T1000 (cell line): Measurements from ENCODE around the gene THADA.

Source experiments
- DNase-seq: peaks from one replicate; lab custom pipeline; 2025; ENCODE audit warnings: mixed read lengths; lab: John Stamatoyannopoulos, UW

Gene THADA

DNA sequence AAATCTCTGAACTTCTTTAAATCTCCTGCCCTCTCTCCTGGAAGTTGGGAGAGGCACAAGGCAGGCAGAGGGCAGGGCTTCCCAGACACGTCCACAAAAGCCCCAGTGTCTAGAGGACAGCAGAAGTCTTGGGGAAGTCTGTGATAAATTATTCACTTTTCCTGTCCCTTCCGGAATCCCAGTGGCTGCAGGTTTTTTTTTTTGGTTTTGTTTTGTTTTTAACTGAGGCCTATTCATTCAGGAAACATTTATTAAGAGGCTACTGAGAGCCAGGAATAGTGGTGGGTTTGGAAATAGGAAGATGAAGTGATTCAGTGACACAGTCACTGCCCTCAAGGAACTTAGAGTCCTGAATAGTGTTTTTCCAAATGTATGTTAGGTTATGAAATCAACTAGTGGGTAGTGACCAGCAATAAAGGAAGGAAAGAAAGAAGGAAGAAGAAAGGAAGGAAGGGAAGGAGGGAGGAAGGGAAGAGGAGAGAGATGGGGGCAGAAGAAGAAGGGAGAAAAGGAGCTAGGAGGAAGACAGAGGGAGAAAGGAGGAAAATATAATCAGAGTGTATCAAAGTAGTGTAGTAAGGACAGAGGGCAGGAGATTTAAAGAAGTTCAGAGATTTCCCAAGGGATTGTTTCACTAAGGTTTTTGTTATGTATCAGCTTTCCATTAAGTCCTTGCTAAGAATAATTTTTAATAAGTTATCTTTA is 270.6 kb downstream of the THADA start:
- no peak for DNase-seq

DNA sequence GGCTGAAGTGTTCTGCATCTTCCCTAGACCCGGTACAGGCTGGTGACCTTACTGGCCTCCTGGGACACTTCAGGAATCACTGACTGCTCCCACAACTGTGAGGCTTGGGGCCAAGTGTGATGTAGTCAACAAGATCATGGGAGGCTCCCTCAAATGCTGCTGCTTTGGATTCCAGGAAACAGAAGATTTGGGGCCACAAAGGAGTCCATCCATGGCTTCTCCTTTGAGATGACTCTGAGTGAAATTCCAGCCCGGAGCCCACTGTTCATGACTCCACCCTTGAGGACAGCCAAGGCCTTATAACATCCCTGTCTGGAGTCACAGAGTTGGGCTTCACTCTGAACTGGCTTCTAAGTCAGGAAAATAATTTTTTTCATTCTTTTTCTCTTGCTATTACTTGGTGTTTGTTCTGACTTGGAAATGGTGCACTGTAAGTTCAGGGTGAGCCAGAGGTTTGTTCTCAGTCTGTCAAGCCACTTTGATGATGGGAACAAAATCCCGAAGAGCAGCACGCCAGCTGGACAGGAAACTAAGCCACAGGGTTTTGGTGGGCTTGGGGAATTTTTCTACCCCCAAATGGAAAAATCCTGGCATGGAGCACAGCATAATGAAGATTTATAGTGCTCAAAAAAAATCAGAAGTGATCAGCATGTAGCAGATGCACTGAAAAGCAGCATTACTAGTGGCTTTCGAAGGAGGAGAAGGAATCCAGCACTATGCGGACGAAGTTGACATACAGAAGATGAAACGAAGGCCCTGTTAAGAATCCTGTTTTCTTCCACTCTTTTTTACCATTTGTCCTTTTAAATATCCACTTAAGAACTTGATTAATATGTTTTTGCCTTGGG is 271.4 kb downstream of the THADA start:
- no peak for DNase-seq

DNA sequence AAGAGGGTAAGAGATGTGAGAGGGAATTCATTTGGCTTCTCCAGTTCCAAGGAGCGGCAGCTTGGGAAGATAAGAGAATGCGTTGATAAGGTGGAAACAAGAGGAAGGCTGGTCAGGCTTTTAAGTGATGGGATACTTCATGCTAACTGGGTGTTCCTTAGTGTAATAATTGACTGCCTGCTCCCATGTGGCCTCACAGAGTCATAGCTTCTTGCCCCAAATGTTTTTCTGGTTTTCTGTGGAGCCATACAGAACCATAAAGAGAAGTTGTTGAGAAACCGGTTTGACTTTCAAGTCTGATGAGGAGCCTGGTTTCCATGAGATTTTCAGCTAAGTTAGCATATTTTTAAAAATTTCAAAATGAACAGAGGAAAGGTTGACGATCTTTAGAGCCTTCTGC is 272.0 kb downstream of the THADA start:
- DNase-seq, result no peak

DNA sequence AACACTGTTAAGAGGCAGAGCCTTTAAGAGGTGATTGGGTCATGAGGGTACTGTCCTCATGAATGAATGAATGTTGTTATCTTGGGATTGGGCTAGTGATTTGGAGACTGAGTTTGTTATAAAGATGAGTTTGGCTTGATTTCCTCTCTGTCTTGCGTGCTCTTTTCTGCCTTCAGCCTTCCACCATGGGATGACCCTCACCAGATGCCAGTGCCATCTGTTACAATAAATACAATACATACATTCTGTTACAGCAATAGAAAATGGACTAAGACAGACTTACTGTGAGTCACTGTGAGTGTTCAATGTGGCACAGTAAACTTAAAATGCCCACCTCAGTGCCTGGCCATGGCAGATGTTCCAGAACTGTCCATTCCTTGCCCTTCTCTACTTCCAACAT is 274.4 kb downstream of the THADA start:
- no peak for DNase-seq

DNA sequence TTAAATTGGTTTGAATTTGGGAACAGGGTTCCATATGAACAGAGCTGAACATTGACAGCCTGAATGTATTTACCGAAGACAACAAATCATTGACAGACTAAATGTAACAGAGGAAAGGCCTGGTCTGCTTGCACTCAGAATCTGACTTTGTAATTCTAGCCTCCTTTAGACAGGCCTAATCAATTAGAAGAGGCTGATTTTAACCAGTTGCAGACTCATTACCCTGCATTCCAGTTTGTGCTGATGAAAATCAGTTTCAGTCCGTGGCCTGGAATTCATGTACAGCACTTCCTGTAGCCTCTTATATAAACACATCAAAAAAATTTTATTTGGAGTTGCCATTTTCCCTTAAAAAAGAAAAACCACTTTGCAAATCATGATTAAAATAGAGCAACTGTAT is 276.3 kb downstream of the THADA start:
- DNase-seq, result no peak

DNA sequence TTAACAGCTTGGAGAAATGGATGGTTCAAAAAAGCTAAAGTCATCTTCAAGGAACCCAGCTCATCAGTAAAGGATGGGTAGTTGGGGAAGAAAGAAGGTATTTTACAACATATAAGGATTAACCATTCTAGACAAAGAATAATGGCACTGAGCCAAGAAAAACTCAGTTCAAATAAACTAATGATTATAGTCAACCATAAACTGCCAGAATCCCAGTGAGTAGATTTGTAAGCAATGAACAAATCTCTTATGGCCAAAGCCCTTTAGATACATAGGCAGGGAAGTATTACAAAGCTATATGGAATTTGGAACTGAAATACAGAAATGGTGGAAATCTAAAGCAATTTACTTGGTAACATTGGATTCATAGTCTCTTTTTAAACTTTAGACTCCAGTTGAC is 277.0 kb downstream of the THADA start:
- no peak for DNase-seq

DNA sequence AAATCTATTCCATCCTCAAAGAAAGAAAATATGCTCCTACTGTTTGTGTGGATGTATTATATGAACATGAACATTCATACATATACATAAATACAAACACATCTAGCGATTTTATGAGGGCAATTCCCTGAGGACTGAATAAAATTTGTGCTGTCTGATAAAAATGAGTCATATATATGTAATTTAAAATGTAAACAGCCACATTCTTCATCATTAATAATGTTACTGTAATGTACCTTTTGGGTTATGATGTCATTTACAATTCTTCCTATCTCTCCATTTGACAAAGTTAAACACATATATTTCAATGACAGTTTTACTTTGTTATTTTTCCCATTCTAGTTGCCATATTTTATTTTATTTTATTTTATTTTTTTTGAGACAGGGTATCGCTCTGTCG is 278.2 kb downstream of the THADA start:
- no peak for DNase-seq

DNA sequence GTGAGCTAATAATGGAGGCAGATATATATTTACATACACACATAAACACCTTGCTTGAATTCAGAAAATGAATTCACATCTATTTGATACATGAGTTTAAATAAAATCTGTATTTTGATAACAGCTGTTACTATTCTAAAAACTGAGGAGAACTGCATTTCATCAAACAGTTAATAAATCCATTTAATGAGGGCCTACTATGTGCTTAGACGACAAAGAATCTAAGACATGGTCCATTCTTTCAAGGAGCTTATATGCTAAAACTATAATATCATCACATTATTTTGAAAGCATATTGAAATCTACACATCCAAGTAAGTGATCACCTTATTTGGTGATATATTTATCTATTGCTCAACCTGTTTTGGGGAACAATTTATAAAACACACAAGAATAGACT is 278.6 kb downstream of the THADA start:
- DNase-seq, result no peak

DNA sequence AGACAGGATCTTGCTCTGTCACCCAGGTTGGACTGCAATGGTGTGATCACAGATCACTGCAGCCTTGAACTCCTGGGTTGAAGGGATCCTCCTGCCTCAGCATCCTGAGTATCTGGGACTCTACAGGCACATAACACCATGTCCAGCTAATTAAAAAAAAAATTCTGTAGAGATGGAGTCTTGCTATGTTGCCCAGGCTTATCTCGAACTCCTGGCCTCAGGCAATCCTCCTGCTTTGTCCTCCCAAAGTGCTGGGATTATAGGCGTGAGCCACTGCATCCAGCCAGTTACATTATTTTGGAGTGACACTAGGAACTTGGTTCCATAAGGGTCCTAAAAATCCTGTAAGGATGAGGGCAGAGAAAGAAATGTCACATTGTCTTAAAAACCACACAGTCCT is 280.4 kb downstream of the THADA start:
- no peak for DNase-seq

DNA sequence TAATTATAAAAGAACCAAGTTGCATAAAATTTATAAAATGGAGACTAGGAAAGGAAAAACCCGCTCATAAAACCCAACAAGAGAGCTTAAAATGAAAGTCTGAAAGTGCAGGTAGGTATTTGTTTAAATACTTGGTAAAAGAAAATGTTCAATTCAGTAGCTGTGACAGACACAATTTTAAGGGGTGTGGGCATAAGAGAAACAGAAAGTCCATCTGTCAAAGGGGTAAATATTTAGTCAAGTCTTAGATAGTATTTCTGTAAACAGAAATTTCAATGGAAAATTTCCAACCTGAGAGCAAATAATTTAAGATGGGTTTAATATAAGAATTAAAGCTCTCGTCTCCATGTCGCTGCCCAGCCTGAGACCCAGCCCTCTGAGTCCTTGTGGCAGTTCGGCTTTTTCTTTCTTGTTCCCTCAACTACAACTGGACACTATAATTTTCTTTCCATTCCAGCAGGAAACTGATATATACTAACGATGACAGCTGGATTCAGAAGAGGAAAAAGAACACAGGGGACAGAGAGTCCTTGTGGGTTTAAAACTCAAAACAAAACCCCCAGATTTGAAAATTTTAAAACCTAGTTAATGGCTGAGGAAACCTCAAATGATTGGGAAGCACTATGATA is 281.4 kb downstream of the THADA start:
- no peak for DNase-seq

DNA sequence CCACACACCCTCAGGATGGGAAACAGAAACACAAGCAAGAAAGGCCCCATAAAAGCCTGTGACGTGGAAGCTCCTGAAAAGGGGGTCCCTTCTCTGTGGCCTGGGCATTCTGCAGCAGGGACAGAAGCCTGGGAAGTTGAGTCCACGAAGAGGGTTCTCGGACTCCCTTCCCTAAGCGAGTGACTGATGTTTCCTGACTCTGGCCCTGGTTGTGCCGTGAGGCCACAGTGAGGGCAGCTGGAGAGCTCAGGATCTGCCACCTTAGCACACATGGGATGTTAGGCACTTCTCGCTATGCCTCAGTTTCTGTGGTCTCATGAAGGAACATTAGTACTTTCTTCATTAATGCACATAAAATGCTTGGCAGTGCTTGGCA is 282.2 kb downstream of the THADA start:
- DNase-seq, result no peak

DNA sequence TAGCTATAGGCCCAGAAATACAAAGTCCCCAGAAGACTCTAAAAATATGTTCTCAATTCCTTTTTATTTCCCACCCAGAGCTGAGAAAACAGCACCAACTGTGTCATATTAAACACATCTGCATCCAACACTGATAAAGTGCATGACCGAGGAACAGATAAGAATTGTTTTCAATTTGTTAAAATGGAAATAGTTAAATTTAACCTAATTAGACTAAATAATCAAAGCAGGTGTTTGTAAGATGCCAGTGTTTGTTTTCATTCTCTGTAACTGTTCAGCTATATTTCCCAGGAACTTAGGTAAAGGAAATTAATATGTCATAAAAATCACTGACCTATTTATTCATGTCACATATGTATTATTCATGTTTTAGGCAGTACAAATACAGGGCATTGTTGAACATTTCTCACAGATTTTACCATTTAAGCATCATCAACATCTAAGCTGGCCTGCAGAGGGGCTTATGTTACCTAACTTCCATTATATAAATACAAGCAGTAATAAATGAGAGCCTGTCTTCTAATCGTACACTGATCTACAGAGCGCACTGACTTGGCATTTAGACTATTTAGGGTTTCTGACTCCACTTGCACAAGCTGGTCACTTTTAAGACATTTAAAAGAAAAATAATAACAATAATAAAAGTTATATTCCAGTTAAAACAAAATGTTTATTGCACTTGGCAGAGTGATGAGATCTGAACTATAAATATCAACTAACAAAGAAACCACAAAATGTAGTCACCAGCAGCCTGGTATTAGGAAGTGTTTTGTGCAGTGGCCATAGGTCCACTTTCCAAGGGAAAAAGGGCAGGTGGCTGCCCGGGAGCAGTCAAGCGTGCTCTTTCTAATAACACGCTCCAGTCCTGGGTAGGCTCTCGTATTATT is 282.8 kb downstream of the THADA start:
- DNase-seq, result peak; percentile 28

DNA sequence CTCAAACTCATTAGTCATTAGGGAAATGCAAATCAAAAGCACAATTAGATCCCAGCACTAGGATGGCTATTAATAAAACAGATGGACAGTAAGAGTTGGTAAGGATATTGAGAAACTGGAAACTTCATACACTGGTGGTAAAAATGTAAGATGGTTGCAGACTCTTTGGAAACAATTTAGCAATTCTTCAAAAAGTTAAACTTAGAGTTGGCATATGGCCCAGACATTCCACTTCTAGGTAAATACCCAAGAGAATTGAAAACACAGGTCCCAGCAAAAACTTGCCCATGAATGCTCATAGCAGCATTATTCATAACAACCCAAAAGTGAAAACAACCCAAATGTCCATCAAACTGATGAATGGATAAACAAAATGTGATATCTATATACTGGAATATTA is 284.6 kb downstream of the THADA start:
- no peak for DNase-seq

DNA sequence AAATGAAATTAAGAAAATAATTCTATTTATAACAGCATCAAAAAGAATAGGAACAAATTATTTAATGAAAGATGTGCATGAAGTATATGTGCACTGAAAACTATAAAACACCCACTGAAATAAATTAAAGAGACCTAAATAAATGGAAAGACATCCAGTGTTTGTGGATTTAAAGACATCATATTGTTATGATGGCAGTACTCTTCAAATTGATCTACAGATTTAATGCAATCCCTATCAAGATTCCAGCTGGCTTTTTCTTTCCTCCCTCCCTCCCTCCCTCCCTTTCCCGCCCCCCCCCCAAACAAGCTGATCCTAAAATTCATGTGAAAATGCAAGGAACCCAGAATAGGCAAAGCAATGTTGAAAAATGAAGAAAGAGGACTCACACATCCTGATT is 285.9 kb downstream of the THADA start:
- no peak for DNase-seq

DNA sequence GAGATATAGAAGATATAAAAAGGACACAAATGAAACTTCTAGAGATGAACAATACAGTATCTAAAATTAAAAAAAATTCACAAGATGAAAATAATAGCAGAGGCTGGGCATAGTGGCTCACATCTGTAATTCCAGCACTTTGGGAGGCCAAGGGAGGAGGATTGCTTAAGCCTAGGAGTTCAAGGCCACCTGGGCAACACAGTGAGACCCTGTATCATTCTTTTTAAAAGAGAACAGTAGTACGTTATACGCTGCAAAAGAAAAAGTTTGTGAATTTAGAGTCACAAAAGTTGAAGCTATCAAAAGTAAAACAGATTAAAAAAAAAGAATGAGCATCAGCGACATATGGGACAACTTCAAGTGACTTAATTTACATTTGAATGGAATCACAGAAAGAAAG is 287.9 kb downstream of the THADA start:
- no peak for DNase-seq

DNA sequence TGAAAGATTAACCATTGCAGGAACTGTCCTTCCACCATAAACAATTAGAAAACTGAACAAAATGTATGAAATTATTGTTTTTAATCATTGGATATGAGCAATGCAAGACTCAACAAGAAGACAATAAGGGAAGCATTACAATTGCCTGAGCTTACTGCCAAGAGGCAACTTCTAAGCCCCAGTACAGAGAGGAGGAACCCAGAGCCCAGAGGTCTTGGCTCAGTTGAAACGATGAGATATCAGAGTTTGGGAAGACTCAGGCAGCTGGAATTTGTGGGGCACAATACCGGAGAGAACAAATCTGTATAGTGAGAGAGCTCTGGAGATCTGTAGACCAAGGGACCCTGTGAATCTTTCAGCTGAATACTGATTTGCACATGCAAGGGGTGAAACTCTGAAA is 288.8 kb downstream of the THADA start:
- DNase-seq, result no peak

DNA sequence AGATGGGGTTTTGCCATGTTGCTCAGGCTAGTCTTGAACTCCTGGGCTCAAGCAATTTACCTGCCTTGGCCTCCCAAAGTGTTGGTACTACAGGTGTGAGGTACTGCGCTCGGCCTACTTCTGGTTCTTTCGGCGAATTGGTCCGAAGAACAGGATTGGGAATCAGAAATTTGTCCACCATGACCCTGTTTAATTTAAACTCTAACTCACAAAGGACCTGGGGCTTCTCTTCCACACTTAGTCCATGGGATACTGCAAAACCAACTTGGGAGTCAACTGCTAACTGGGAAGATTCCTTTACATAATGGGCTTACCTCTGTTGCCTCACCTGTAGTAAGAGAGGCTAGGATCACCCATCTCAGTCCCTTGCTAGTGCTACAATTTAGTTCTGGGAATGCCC is 289.6 kb downstream of the THADA start:
- DNase-seq, result no peak

DNA sequence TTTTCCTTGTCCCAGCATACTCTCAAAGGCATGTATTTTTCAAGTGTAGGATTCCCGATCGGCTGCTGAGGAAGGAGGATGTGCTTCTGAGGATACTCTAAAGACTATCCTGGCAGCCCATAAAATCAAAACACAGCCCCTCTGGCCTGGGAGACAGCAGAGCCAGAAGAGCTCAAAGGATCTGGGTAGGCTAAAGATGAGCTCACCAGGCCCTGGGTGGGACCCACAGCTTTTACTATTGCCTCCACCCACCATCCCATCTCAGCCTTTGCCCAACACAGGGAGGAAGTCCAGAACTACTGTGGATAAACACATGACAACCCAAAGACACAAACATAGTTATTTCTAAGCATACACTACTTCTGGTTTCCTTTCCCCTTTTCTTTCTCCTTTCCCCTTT is 290.3 kb downstream of the THADA start:
- no peak for DNase-seq

DNA sequence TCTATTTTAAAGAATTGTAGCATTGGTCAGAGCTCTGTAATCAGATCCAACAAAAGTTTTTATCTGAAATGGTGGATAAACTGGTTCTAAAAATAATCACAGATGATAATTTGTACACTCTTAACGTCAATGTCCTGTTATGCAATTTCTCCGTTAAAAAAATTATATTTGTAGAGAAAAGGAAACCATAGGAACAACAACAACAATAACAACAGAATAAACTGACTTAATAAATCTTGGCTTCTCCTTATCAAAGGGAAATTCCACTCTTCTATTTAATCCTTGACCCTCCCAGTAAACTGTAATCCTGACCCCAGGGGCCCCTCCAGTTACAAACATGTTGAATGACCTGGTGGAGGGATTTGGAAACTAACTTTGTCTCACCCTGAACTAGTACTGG is 290.8 kb downstream of the THADA start:
- DNase-seq, result no peak

DNA sequence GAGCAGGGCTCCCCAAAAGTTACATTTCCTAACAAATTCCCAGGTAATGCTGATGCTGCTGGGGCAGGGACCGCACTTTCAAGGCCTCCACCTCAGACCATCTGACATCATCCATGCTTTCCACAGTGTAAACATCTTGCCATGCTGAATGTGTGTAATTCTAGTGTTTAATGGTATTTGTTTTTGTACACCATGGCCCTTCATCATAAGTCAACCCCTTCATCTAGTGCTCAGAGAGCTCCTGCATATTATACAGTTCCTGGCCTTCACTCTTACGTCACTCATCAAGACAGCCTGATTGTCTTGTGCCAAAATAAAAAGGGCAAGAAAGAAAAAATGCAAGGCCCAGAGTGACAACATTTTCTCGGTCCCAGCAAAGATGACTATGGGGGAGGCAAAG is 291.9 kb downstream of the THADA start:
- DNase-seq, result no peak

DNA sequence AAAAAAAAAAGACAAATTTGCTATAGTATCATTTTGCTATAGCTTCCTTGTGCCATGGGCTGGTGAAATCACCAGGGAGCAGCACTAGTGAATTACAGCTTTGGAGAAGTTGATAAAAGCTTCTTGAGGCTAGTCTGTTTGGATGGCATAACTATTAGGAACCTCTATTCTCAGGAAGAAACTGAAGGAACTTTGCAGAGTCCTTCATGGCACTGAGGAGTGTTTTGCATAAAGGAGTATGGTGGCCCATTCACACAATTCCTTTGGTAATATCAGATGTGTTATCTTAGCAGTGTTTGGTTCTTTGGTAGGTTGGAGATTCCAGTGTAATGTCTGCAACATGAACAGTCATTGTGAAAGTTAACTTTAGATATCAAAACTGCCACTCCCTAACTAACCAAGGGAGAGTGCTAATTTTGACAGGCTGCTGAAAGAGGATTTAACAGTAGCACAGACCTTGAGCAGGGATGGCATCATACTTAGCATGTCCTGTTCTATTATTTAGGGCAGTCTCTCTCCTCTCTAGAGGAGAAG is 292.8 kb downstream of the THADA start:
- DNase-seq, result no peak
